NB4 (cell line): ENCODE measurements around the gene UBE2J2.

ENCODE experiments used
- MYC ChIP-seq: IDR thresholded peaks from 2 replicates; pipeline ENCODE4 v1.6.1; 2011; ENCODE audit warnings: low read depth, low read length
- POLR2A ChIP-seq: IDR thresholded peaks from 2 replicates; pipeline ENCODE4 v1.6.1; 2011; ENCODE audit warnings: mild to moderate bottlenecking; ENCODE audit not compliant: insufficient read length; ENCODE audit errors: extremely low read depth
- TF ChIP-seq, protein P1 (sequence below): IDR thresholded peaks from one replicate; pipeline ENCODE4 v1.5.1; 2012; ENCODE audit warnings: low read depth, low read length

- TF ChIP-seq, protein P1, sequence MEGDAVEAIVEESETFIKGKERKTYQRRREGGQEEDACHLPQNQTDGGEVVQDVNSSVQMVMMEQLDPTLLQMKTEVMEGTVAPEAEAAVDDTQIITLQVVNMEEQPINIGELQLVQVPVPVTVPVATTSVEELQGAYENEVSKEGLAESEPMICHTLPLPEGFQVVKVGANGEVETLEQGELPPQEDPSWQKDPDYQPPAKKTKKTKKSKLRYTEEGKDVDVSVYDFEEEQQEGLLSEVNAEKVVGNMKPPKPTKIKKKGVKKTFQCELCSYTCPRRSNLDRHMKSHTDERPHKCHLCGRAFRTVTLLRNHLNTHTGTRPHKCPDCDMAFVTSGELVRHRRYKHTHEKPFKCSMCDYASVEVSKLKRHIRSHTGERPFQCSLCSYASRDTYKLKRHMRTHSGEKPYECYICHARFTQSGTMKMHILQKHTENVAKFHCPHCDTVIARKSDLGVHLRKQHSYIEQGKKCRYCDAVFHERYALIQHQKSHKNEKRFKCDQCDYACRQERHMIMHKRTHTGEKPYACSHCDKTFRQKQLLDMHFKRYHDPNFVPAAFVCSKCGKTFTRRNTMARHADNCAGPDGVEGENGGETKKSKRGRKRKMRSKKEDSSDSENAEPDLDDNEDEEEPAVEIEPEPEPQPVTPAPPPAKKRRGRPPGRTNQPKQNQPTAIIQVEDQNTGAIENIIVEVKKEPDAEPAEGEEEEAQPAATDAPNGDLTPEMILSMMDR = no peak
- no peak for TF ChIP-seq POLR2A
- no peak for TF ChIP-seq MYC
Observed at GRCh38 chr1:1259540-1259939, 14.1 kb downstream of the UBE2J2 start.
